K562 (cell line): Measurements from ENCODE around the gene IP6K2. TPM values are rescaled to one million over a fixed set of nuclear protein-coding genes. Genes with fewer than 3 reads are reported as not detected.
A peak's percentile ranks its signal among the peaks of the same experiment; 100 is the strongest.

Source experiments
- ATAC-seq: fragments of 200-7000 bp; cut with Tn5 transposase; 3 replicates; pipeline ENCODE4 v1.9.1; 2020; ENCODE audit warnings: moderate library complexity
- BruUV-seq: library from RNA; stranded (reverse); fragments of 400-500 nt; replicated peaks from 2 replicates; lab custom pipeline; 2021; lab: Mats Ljungman, UMichigan
- CTCF ChIA-PET: fragments of 300-600 bp; formaldehyde crosslinking; extraction: SDS; loops from one replicate; lab custom pipeline; 2021; ENCODE audit warnings: low intra/inter-chr PET ratio; lab: Yijun Ruan, JAX
- POLR2A ChIA-PET: fragments of 300-600, 350-650 bp; sonication (Branson Sonifier 250); formaldehyde crosslinking; extraction: SDS; loops from one replicate; lab custom pipeline; 2021; ENCODE audit warnings: antibody characterized with exemption, inconsistent platforms; lab: Yijun Ruan, JAX
- DNase-seq, 4 experiments: peaks; one replicate each; pipeline versions ENCODE4 v3.0.0 to v3.0.0-alpha.2; 2011 to 2018; ENCODE audit warnings: low spot score in 3 of 4, mixed read lengths in 3 of 4; ENCODE audit errors: extremely low read depth in 1 of 4
- FAIRE-seq: peaks from 2 replicates; lab custom pipeline; 2011; peaks lifted over from hg19 to GRCh38; lab: Jason Lieb, UNC
- H2AFZ ChIP-seq: 2 replicates; pipeline ENCODE4 v1.6.0; 2011; ENCODE audit warnings: low read depth, low read length, control low read depth, inconsistent platforms
- H3K27ac ChIP-seq: fragments of 200-600 bp; 3 replicates; pipeline ENCODE4 v1.8.0; 2011; ENCODE audit warnings: low read depth, mild to moderate bottlenecking, control low read depth, inconsistent platforms, low read length, moderate library complexity, mixed read lengths; ENCODE audit errors: extremely low read depth
- H3K27me3 ChIP-seq, 2 experiments: fragments of 300-600 bp in 1 of 2; 2 replicates in 1 of 2; 3 replicates in 1 of 2; pipeline versions ENCODE4 v1.6.0 to v1.8.0; 2011; ENCODE audit warnings: inconsistent platforms in 2 of 2, low read length in 2 of 2, mild to moderate bottlenecking in 1 of 2, mixed read lengths in 1 of 2, moderate library complexity in 1 of 2; ENCODE audit not compliant: control insufficient read depth in 2 of 2, insufficient read depth in 2 of 2
- H3K36me3 ChIP-seq: fragments of 300-600 bp; 3 replicates; pipeline ENCODE4 v1.8.0; 2011; ENCODE audit warnings: mild to moderate bottlenecking, low read length, inconsistent platforms; ENCODE audit not compliant: control insufficient read depth, insufficient read depth
- H3K4me1 ChIP-seq, 2 experiments: fragments of 200-600 bp in 1 of 2; replicated peaks in 1 of 2; 2 replicates in 1 of 2; 3 replicates in 1 of 2; pipeline versions ENCODE4 v1.5.1 to v1.8.0; 2011; ENCODE audit warnings: inconsistent platforms in 2 of 2, low read length in 2 of 2, mild to moderate bottlenecking in 1 of 2, mixed read lengths in 1 of 2, moderate library complexity in 1 of 2; ENCODE audit not compliant: control insufficient read depth in 2 of 2, insufficient read depth in 2 of 2
- H3K4me2 ChIP-seq: 2 replicates; pipeline ENCODE4 v1.6.1; 2011; ENCODE audit warnings: low read length, control low read depth, inconsistent platforms, mixed read lengths; ENCODE audit not compliant: insufficient read depth
- H3K4me3 ChIP-seq: fragments of 200-600 bp; sonication (generic), shearing (Covaris generic); 2 replicates; pipeline ENCODE4 v1.5.1; 2016; ENCODE audit warnings: control low read depth, inconsistent platforms
- H3K79me2 ChIP-seq: fragments of 200-600 bp; 3 replicates; pipeline ENCODE4 v1.8.0; 2011; ENCODE audit warnings: low read length, inconsistent platforms; ENCODE audit not compliant: control insufficient read depth, insufficient read depth
- H3K9ac ChIP-seq, 2 experiments: 2 replicates each; pipeline versions ENCODE4 v1.6.0 to v1.6.1; 2011; ENCODE audit warnings: low read depth in 2 of 2, low read length in 2 of 2, control low read depth in 1 of 2, inconsistent platforms in 1 of 2, mild to moderate bottlenecking in 1 of 2, mixed read lengths in 1 of 2; ENCODE audit not compliant: insufficient read depth in 1 of 2
- H3K9me1 ChIP-seq: one replicate; pipeline ENCODE4 v1.6.0; 2011; ENCODE audit warnings: inconsistent platforms, mild to moderate bottlenecking, low read length, moderate library complexity; ENCODE audit not compliant: control insufficient read depth, insufficient read depth
- H3K9me3 ChIP-seq: replicated peaks from 2 replicates; pipeline ENCODE4 v1.5.1; 2011; ENCODE audit warnings: low read depth, low read length, inconsistent platforms; ENCODE audit not compliant: control insufficient read depth, insufficient read depth
- H4K20me1 ChIP-seq: replicated peaks from 2 replicates; pipeline ENCODE4 v1.6.1; 2011; ENCODE audit warnings: low read length, inconsistent platforms, mixed read lengths; ENCODE audit not compliant: control insufficient read depth, insufficient read depth
- BCOR ChIP-seq: fragments of 450-650 bp; IDR thresholded peaks from 2 replicates; pipeline ENCODE4 v1.6.1; 2016
- NR2C2 ChIP-seq, 2 experiments: fragments of 200-800 bp in 1 of 2; sonication (Bioruptor generic) in 1 of 2; sonication (generic) in 1 of 2; formaldehyde crosslinking in 1 of 2; IDR thresholded peaks; 2 replicates each; pipeline versions ENCODE4 v1.6.1 to v1.8.0; 2016 to 2022; ENCODE audit warnings: mild to moderate bottlenecking in 1 of 2, missing compliant biosample characterization in 1 of 2, missing genetic modification characterization in 1 of 2, missing genetic modification reagents in 1 of 2
- POLR2G ChIP-seq: fragments of 200-400 bp; formaldehyde crosslinking; IDR thresholded peaks from 2 replicates; pipeline ENCODE4 v1.6.1; 2017; ENCODE audit warnings: low read depth, mild to moderate bottlenecking, antibody characterized with exemption, low read length, moderate library complexity
- ZSCAN29 ChIP-seq: fragments of 450-650 bp; IDR thresholded peaks from 2 replicates; pipeline ENCODE4 v1.6.1; 2017
- WGBS: fragments of 100-300 bp; shearing (Covaris generic); methylation state at CpG from one replicate; pipeline ENCODE4 v1.1.6; 2016; ENCODE audit warnings: low coverage, mixed read lengths; ENCODE audit not compliant: insufficient coverage; ENCODE audit errors: missing lambda C conversion rate; 5-methylcytosine and 5-hydroxymethylcytosine counted together
- in situ Hi-C: fragments of 300-500 bp; cut with MboI; formaldehyde crosslinking; loops from 4 replicates; pipeline ENCODE4 v1.15.0; 2018; ENCODE audit warnings: inconsistent platforms, mixed read lengths
- intact Hi-C: fragments of 100-400 bp; cut with micrococcal nuclease; formaldehyde crosslinking; loops from 2 replicates; pipeline ENCODE4 v1.14.2; 2022
- polyA plus RNA-seq, 8 experiments: library from polyadenylated mRNA; depleted of rRNA in 4 of 8; stranded (reverse) in 5 of 8; unstranded in 3 of 8; fragments of >200 nt; fragmentation: Nextera tagmentation in 2 of 8; fragmentation: Illumina TruSeq in 1 of 8; extraction: Ambion mirVana in 2 of 8; extraction: Trizol in 1 of 8; gene quantifications; 2 replicates each; pipeline versions ENCODE4 v1.2.1 to v1.2.3, GENCODE V29; 2011 to 2014; ENCODE audit warnings: inconsistent platforms in 1 of 8, missing spikeins in 1 of 8
- total RNA-seq, 7 experiments: library from RNA; depleted of rRNA in 6 of 7; stranded (reverse); fragments of >200 nt in 6 of 7; fragmentation: Illumina TruSeq in 2 of 7; extraction: Trizol in 2 of 7; gene quantifications; 2 replicates each; pipeline versions ENCODE4 v1.2.1 to v1.2.3, GENCODE V29; 2011 to 2021; ENCODE audit warnings: low replicate concordance in 1 of 7
- TF ChIP-seq, protein P1 (sequence below): IDR thresholded peaks from 2 replicates; pipeline ENCODE4 v1.6.1; 2016; ENCODE audit warnings: missing genetic modification characterization, missing compliant biosample characterization
- TF ChIP-seq, protein P2 (sequence below), 3 experiments: fragments of 200-800 bp in 1 of 3; sonication (Bioruptor generic) in 1 of 3; sonication (generic) in 1 of 3; formaldehyde crosslinking in 1 of 3; IDR thresholded peaks; 2 replicates each; pipeline versions ENCODE4 v1.6.1 to v1.8.0; 2016 to 2022; ENCODE audit warnings: mild to moderate bottlenecking in 2 of 3, missing compliant biosample characterization in 2 of 3, missing genetic modification characterization in 2 of 3, missing genetic modification reagents in 1 of 3

The IP6K2 gene
- total and polyA plus RNA-seq, 9 of the 15 experiments (the other 6 are each of a cell fraction or from before 2014, with no cell fraction given) = 19.6 to 78.1 (median 48.0) TPM

DNA sequence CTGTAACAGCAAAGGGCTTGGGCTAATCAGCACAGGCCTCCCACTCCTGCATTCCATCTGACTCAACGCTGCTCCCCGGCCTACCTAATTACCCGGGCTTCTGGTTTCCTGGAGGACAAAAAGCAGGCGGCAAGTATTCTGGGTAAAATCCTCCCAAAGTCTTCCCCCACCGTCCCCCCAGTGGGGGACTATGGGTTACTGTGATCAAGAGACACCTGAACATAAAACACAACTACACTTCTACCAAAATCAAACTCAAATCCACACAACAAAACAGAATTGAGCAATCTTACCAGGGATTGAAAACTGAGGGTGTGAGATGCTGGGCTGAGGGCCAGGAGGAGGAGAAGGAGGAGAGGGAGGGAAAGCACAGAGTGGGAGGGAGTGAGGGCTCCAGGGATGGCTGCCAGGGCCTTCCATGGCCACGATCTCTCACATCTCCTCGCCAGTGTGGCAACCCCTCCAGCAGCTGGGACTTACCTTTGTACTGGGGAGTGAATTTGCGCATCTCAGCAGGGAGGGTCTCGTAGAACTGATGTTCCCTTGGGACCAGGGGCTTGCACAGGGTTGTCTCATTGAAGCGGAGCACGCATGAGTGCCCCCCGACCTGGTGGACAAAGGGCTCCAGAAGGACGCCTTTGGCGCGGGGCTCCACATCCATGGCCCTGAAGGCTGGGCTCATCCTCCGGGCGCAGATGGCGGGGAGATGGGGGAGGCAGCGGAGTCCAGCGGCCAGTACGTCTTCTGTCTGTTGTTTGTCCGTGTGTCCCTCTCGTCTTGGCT, 22.2 kb downstream of the IP6K2 start:
- POLR2A ChIA-PET = interaction anchor here (1.1 to 1.7 kb wide), 2 partner anchors 13 to 40 kb away, joined by 3 to 8 read pairs; no protein-coding TSS in a partner anchor

More for the DNA sequence above, 22.2 kb downstream of the IP6K2 start:
- in situ Hi-C loops = no loop called here
- H3K27me3 ChIP-seq = no peaks in the 10 kb centered on the region
- H3K9me1 ChIP-seq = no peaks in the 10 kb centered on the region
- CTCF ChIA-PET = no interaction called here
- H3K9ac ChIP-seq = no peak overlapping the region
- no peak overlapping the region for H3K4me2 ChIP-seq
- peaks cover 42% of the 10 kb centered on the region for H3K79me2 ChIP-seq
- H3K36me3 ChIP-seq = peaks cover 75% of the 10 kb centered on the region
- no peaks in the 10 kb centered on the region; the same call in 1 of the 2 replicates for H4K20me1 ChIP-seq
- no peak overlapping the region for H3K27ac ChIP-seq
- WGBS = 86% methylated on average over 11 of the region's 23 CpGs
- DNase-seq = no peak
- H2AFZ ChIP-seq = no peak overlapping the region
- H3K4me1 ChIP-seq = 0 out of 5 replicates have a peak, but pooled peaks cover 0 to 4% of the 10 kb centered on the region in 2 experiments
- intact Hi-C loops = no loop called here
- no peaks in the 10 kb centered on the region for H3K9me3 ChIP-seq
- no peak for ATAC-seq
- no peak overlapping the region for H3K4me3 ChIP-seq
- no TSS peak for BruUV-seq
- FAIRE-seq = no peak
- TF ChIP-seq POLR2G (peak; percentile 23; the same call in 1 of the 2 replicates), ZSCAN29 (no peak), BCOR (no peak), NR2C2 (CRISPR knock-in tag; IDR thresholded peaks at IDR 0.05) (no peak), NR2C2 (tag; IDR thresholded peaks at IDR 0.05) (no peak)
- TF ChIP-seq, protein P1, sequence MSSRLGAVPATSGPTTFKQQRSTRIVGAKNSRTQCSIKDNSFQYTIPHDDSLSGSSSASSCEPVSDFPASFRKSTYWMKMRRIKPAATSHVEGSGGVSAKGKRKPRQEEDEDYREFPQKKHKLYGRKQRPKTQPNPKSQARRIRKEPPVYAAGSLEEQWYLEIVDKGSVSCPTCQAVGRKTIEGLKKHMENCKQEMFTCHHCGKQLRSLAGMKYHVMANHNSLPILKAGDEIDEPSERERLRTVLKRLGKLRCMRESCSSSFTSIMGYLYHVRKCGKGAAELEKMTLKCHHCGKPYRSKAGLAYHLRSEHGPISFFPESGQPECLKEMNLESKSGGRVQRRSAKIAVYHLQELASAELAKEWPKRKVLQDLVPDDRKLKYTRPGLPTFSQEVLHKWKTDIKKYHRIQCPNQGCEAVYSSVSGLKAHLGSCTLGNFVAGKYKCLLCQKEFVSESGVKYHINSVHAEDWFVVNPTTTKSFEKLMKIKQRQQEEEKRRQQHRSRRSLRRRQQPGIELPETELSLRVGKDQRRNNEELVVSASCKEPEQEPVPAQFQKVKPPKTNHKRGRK (tag) = no peak
- TF ChIP-seq, protein P2, sequence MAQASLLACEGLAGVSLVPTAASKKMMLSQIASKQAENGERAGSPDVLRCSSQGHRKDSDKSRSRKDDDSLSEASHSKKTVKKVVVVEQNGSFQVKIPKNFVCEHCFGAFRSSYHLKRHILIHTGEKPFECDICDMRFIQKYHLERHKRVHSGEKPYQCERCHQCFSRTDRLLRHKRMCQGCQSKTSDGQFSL (CRISPR knock-in tag; IDR thresholded peaks at IDR 0.05) = no peak
- TF ChIP-seq, protein P2 (tag; IDR thresholded peaks at IDR 0.05) = no peak
- TF ChIP-seq, all 486 proteins: peak for 1
